GM12872 (cell line): ENCODE data around the gene STK39.

ENCODE experiments used
- TF ChIP-seq, protein P1 (sequence below): IDR thresholded peaks from 3 replicates; pipeline ENCODE4 v1.5.1; 2011; ENCODE audit warnings: low read depth, mild to moderate bottlenecking, low read length, moderate library complexity; ENCODE audit not compliant: insufficient read depth

STK39 gene

DNA sequence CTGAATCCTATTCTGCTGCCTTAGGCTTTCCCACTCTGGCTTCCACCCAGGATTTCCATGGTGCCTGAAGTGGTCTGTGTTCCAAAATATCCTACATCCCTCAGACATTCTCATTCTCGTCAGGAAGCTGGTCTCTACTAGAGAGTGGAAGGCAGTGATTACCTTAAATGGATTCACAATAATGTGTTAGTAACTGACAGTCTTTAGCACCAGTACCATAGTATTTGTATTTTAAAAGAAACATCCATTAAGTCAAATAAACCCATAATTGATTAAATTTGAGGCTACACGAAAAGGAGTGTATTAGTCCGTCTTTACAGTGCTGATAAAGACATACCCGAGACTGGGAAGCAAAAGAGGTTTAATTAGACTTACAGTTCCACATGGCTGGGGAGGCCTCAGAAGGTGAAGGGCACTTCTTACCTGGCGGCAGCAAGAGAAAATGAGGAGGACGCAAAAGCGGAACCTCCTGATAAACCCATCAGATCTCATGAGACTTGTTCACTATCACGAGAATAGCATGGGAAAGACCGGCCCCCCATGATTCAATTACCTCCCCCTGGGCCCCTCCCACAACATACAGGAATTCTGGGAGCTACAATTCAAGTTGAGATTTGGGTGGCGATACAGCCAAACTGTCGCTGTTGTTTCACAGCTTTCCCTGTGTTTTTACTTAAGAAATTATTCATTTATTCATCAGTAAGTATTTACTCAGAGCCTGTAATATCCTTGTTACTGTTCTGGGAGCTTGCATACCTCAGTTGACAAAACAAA, 306.5 kb downstream of the STK39 start:
- TF ChIP-seq, protein P1, sequence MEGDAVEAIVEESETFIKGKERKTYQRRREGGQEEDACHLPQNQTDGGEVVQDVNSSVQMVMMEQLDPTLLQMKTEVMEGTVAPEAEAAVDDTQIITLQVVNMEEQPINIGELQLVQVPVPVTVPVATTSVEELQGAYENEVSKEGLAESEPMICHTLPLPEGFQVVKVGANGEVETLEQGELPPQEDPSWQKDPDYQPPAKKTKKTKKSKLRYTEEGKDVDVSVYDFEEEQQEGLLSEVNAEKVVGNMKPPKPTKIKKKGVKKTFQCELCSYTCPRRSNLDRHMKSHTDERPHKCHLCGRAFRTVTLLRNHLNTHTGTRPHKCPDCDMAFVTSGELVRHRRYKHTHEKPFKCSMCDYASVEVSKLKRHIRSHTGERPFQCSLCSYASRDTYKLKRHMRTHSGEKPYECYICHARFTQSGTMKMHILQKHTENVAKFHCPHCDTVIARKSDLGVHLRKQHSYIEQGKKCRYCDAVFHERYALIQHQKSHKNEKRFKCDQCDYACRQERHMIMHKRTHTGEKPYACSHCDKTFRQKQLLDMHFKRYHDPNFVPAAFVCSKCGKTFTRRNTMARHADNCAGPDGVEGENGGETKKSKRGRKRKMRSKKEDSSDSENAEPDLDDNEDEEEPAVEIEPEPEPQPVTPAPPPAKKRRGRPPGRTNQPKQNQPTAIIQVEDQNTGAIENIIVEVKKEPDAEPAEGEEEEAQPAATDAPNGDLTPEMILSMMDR: no peak

DNA sequence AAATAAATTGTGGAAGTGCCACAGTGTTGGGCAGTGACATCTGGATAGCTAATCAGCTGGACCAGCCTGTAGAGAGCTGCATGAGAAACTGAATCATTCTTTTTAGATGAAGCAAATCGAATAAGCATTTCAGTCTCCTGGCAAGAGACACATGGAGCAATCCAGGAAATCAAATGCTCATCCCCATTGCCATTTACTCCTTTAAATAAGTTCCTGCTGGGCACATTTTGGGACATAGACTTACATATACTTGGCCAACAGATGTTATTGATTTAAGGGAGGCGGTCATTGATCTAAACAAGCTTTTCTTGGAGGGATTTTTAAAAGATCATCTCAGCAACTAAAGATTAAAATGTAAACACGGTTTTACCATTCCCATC, 307.1 kb downstream of the STK39 start:
- TF ChIP-seq, protein P1: no peak

DNA sequence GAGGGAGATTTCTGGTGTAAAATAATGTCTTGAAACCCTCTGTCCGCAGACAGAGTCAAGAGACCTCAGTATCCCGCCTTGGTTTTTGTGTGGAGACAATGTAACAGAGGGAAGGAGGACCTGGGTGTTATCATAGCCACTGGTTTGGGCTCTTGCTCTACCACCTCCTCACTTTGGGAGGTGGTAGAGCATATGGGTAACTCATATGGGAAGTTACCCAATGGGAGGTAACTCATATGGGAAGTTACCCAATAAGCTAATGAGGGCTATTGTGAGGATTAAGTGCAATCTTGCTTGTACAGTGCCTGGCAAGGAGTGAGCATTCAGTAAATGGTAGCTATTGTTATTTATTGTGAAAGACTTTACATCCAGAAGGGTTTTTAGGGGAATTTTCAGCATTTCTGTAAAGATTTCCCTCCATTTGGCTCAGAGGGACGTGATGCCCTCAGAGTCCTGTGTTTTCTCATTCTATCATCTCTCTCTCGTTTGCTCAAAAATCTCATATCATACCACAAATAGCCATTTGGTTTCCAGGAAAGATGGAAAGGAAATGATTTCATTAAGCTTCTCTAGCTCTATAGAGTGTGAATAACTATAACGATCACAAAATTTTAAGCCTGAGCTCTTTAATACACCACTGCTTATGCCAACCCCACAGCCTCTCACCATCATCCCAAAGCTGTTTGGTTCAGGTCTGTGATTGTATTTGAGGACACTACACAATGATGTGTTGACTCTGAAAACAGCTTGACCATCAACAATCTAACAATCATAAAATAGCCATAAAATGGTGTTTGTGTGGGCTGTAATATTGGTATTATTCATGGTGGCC, 307.7 kb downstream of the STK39 start:
- TF ChIP-seq, protein P1: no peak

DNA sequence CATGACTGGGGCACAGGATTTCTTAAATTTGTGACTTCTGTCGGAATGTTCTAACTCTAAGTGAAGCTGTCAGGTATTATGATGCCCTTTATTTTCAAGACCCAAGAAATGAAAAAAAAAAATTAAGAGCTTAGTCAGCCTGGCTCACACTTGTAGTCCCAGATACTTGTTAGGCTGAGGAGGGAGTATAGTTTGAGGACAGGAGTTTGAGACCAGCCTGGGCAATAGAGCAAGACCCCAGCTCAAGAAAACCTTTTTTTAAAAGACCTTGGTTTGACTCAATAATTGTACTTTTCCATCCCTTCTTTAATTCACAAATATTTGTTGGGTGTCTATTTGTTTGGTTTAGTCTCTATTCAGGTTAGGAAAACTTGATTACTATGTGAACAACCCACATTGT, 310.0 kb downstream of the STK39 start:
- TF ChIP-seq, protein P1: no peak

DNA sequence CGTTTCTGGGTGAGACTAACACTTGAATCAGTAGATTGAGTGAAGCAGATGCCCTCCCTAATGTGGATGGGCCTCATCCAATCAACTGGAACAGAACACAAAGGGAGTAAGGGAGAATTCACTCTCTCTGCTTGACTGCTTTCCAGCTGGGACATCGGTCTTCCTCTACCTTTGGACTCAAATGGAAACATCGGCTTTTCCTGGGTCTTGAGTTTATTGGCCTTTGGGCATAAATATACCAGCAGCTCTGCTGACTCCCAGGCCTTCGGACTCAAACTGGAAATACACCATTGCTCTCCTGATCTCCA, 311.6 kb downstream of the STK39 start:
- TF ChIP-seq, protein P1: no peak

DNA sequence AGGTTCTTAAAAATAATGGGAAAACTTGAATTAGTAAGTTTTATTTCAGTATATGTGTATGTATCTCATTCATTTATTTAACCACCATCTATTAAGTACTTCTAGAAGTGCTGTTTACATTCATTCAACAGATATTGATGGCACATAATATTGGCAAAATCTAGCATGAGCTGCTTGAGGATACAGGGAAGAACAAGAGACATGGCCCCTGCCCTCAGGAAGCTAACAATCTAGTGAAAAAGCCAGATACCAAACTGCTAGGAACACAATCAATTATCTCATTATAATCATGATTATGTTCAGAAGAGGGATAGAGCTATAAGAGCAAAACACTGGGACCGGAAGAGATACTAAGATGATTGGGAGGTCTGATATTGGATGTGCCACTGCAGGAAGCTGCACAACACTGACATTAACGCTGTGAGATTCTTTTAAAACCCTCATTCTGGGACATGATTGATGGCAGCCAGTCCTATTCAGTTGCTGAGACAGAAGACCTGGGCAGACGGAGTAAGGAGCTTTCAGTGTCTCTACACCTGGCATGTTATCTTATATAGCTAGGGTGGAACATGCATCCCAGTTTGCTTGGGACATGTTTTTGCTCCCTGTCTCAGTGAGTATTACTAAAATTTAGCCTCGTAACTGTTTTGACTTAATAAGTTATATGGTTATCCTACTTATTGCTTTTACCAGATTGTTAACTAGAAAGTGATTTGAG, 314.1 kb downstream of the STK39 start:
- TF ChIP-seq, protein P1: no peak

DNA sequence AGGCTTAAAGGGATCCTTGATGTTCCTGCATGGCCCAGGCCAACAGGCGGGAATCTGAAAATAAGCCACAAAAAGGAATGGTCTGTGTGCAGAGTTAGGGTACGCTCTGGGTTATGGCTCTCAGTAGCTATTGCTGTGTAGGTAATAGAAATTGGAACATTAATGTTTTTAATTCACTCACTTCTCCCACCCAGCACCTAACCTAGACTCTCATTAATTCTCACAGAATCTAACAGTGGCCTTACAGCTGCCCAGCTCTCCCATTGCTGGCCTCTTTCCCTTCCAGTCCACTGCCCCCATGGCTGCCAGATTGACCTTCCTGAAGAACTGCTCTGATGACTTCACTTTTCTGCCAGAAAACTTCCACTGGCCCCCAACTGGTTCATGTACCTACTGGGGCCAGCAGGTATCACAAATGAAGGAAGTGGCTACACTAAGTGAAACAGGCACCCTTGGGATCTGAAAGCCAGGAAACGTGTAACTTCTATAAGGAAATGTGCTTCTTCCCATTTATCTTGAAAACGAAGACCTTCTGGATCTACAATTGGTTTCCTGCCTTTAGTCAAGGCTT, 315.2 kb downstream of the STK39 start:
- TF ChIP-seq, protein P1: no peak
